HEK293 (cell line): ENCODE measurements around the gene WDR88.
"Not testable (repeated sequence)": the region's sequence is repeated elsewhere in the genome, so short reads cannot be mapped to it uniquely, and the experiment has no call there.

ENCODE experiments used
- CTCF ChIA-PET: fragments of 350-600 bp; formaldehyde crosslinking; extraction: SDS; loops from one replicate; lab custom pipeline; 2021; ENCODE audit warnings: antibody characterized with exemption; lab: Yijun Ruan, JAX
- POLR2A ChIA-PET: fragments of 300-600 bp; formaldehyde crosslinking; extraction: SDS; loops from one replicate; lab custom pipeline; 2020; ENCODE audit warnings: antibody characterized with exemption, inconsistent platforms; lab: Yijun Ruan, JAX
- H3K27ac ChIP-seq: fragments of 200-500 bp; sonication (Bioruptor generic); 2 replicates; pipeline ENCODE4 v1.5.1; 2014; ENCODE audit warnings: low read depth, low read length, control low read depth, inconsistent platforms; ENCODE audit errors: extremely low read depth
- H3K36me3 ChIP-seq, 2 experiments: fragments of 200-500 bp in 1 of 2; sonication (Bioruptor generic) in 1 of 2; 1 replicate in 1 of 2; 2 replicates in 1 of 2; pipeline ENCODE4 v1.5.1; 2014 to 2017; ENCODE audit warnings: inconsistent platforms in 2 of 2, low read length in 2 of 2; ENCODE audit not compliant: control insufficient read depth in 2 of 2, insufficient read depth in 1 of 2
- H3K4me1 ChIP-seq: fragments of 200-500 bp; sonication (Bioruptor generic); 2 replicates; pipeline ENCODE4 v1.5.1; 2014; ENCODE audit warnings: mild to moderate bottlenecking, low read length, inconsistent platforms; ENCODE audit not compliant: control insufficient read depth, insufficient read depth
- H3K4me3 ChIP-seq: 2 replicates; pipeline ENCODE4 v1.5.1; 2011; ENCODE audit warnings: low read depth, mild to moderate bottlenecking, control low read depth, low read length, moderate library complexity
- H3K9me3 ChIP-seq: fragments of 200-500 bp; sonication (Bioruptor generic); 2 replicates; pipeline ENCODE4 v1.5.1; 2014; ENCODE audit warnings: low read depth, low read length, inconsistent platforms; ENCODE audit not compliant: control insufficient read depth, insufficient read depth
- EGR2 ChIP-seq: fragments of 450-650 bp; formaldehyde crosslinking; IDR thresholded peaks from 2 replicates; pipeline ENCODE4 v1.5.1; 2016; ENCODE audit warnings: low read depth, missing biosample characterization, missing genetic modification characterization
- GLIS2 ChIP-seq: fragments of 450-650 bp; formaldehyde crosslinking; IDR thresholded peaks from 2 replicates; pipeline ENCODE4 v1.5.1; 2016; ENCODE audit warnings: missing biosample characterization, missing genetic modification characterization
- REST ChIP-seq: fragments of 450-650 bp; formaldehyde crosslinking; IDR thresholded peaks from 2 replicates; pipeline ENCODE4 v1.5.1; 2016; ENCODE audit warnings: missing biosample characterization, missing genetic modification characterization
- SCRT2 ChIP-seq: fragments of 450-650 bp; formaldehyde crosslinking; IDR thresholded peaks from 2 replicates; pipeline ENCODE4 v1.5.1; 2016; ENCODE audit warnings: missing biosample characterization, missing genetic modification characterization
- ZBTB7A ChIP-seq: fragments of 450-650 bp; formaldehyde crosslinking; IDR thresholded peaks from 2 replicates; pipeline ENCODE4 v1.5.1; 2016; ENCODE audit warnings: low read depth, missing biosample characterization, missing genetic modification characterization
- ZNF112 ChIP-seq: fragments of 450-650 bp; formaldehyde crosslinking; IDR thresholded peaks from 2 replicates; pipeline ENCODE4 v1.5.0; 2017; ENCODE audit warnings: missing biosample characterization, missing genetic modification characterization
- ZNF138 ChIP-seq: fragments of 450-650 bp; formaldehyde crosslinking; IDR thresholded peaks from 2 replicates; pipeline ENCODE4 v1.5.1; 2016; ENCODE audit warnings: missing biosample characterization, missing genetic modification characterization, borderline replicate concordance
- ZNF221 ChIP-seq: fragments of 450-650 bp; formaldehyde crosslinking; IDR thresholded peaks from 2 replicates; pipeline ENCODE4 v1.5.1; 2017; ENCODE audit warnings: missing biosample characterization, missing genetic modification characterization, borderline replicate concordance
- ZNF529 ChIP-seq: fragments of 450-650 bp; formaldehyde crosslinking; IDR thresholded peaks from 2 replicates; pipeline ENCODE4 v1.5.1; 2017; ENCODE audit warnings: missing genetic modification characterization, missing biosample characterization; ENCODE audit not compliant: insufficient replicate concordance
- ZNF600 ChIP-seq: fragments of 450-650 bp; formaldehyde crosslinking; IDR thresholded peaks from 2 replicates; pipeline ENCODE4 v1.5.1; 2016; ENCODE audit warnings: missing biosample characterization, missing genetic modification characterization
- ZNF626 ChIP-seq: fragments of 450-650 bp; sonication (Bioruptor Pico); formaldehyde crosslinking; IDR thresholded peaks from 2 replicates; pipeline ENCODE4 v1.5.1; 2018; ENCODE audit warnings: missing biosample characterization, missing genetic modification characterization, inconsistent platforms
- ZNF629 ChIP-seq: fragments of 450-650 bp; formaldehyde crosslinking; IDR thresholded peaks from 2 replicates; pipeline ENCODE4 v1.5.1; 2017; ENCODE audit warnings: missing biosample characterization, missing genetic modification characterization

The WDR88 gene

GRCh38 chr19:33220115-33220514 lies 88.2 kb downstream of the WDR88 start:
- ChIA-PET POLR2A (no interaction called here), CTCF (interaction anchor here (1.0 to 1.4 kb wide), 2 partner anchors 8 to 14 kb away, joined by 3 read pairs; no protein-coding TSS in a partner anchor)
- Histone ChIP-seq H3K4me1 (no peaks in the 10 kb centered on the region), H3K36me3 (no peaks in the 10 kb centered on the region), H3K27ac (no peak overlapping the region), H3K4me3 (no peak overlapping the region), H3K9me3 (no peaks in the 10 kb centered on the region)
- no peak for TF ChIP-seq ZNF629 (tag by site-specific recombination)
- TF ChIP-seq ZBTB7A (tag by site-specific recombination), result no peak
- 0 out of 2 replicates have a peak, but pooled peaks have one; percentile 19 for TF ChIP-seq SCRT2
- no peak for TF ChIP-seq ZNF138 (tag by site-specific recombination)
- TF ChIP-seq ZNF529 (tag by site-specific recombination), result no peak
- TF ChIP-seq ZNF626 (tag by site-specific recombination), result no peak

- ChIA-PET CTCF (interaction anchor here (0.9 kb wide), 1 partner anchor 14 kb away, joined by 3 read pairs; no protein-coding TSS in a partner anchor), POLR2A (no interaction called here)
- no peak overlapping the region for H3K27ac ChIP-seq
Measured at GRCh38 chr19:33220735-33221134, 88.8 kb downstream of the WDR88 start.

GRCh38 chr19:33221638-33222037 lies 89.7 kb downstream of the WDR88 start:
- H3K36me3 ChIP-seq, result no peaks in the 10 kb centered on the region
- TF ChIP-seq ZNF600 (tag by site-specific recombination), result peak; percentile 63; the same call in 1 of the 2 replicates
- TF ChIP-seq EGR2 (tag by site-specific recombination), result no peak
- 0 out of 2 replicates have a peak, but pooled peaks have one; percentile 39 for TF ChIP-seq GLIS2 (tag by site-specific recombination)
- TF ChIP-seq REST (tag by site-specific recombination), result 0 out of 2 replicates have a peak, but pooled peaks have one; percentile 44
- ChIA-PET CTCF (interaction anchor here (0.6 to 2.3 kb wide), 2 partner anchors 77 to 196 kb away, joined by 3 to 11 read pairs; no protein-coding TSS in a partner anchor), POLR2A (no interaction called here)
- H3K4me1 ChIP-seq, result peaks cover 2% of the 10 kb centered on the region; the same call in 1 of the 2 replicates
- no peak overlapping the region for H3K27ac ChIP-seq
- no peaks in the 10 kb centered on the region; the same call in 1 of the 2 replicates for H3K9me3 ChIP-seq
- no peak overlapping the region for H3K4me3 ChIP-seq

More at GRCh38 chr19:33220735-33221134, 88.8 kb downstream of the WDR88 start:
- TF ChIP-seq ZNF112 (tag by site-specific recombination) (0 out of 2 replicates have a peak, but pooled peaks have one; percentile 30), ZNF600 (tag by site-specific recombination) (peak; percentile 80), ZNF221 (tag by site-specific recombination) (no peak)
- H3K36me3 ChIP-seq, result no peaks in the 10 kb centered on the region
- no peaks in the 10 kb centered on the region for H3K9me3 ChIP-seq
- peaks cover 2% of the 10 kb centered on the region; the same call in 1 of the 2 replicates for H3K4me1 ChIP-seq
- H3K4me3 ChIP-seq, result no peak overlapping the region

GRCh38 chr19:33222255-33222654 lies 90.3 kb downstream of the WDR88 start:
- ChIA-PET POLR2A (interaction anchor here (1.2 kb wide), 1 partner anchor 46 kb away, joined by 3 read pairs; no protein-coding TSS in a partner anchor), CTCF (interaction anchor here (0.6 to 2.3 kb wide), 3 partner anchors 22 to 195 kb away, joined by 3 to 11 read pairs (median 3); no protein-coding TSS in a partner anchor)
- not testable (repeated sequence) for H3K4me3 ChIP-seq, H3K27ac ChIP-seq, H3K4me1 ChIP-seq, H3K9me3 ChIP-seq, H3K36me3 ChIP-seq
